H1 (cell line): ENCODE results near the gene GALNT17. TPM values are rescaled to one million over a fixed set of nuclear protein-coding genes. Genes with fewer than 3 reads are reported as not detected.

Experiments used
- CTCF ChIA-PET: fragments of 300-600 bp; sonication (Branson Sonifier 250); formaldehyde crosslinking; loops from one replicate; lab custom pipeline; 2021; ENCODE audit not compliant: partially characterized antibody; lab: Charles Lee
- POLR2A ChIA-PET: fragments of 300-600 bp; sonication (Branson Sonifier 250); formaldehyde crosslinking; loops from one replicate; lab custom pipeline; 2021; ENCODE audit warnings: inconsistent platforms; ENCODE audit not compliant: partially characterized antibody; lab: Charles Lee
- DNase-seq, 2 experiments: peaks; one replicate each; pipeline versions ENCODE4 v3.0.0 to v3.0.0-alpha.2; 2010 to 2022; ENCODE audit warnings: low spot score in 2 of 2, low read depth in 1 of 2, mixed read lengths in 1 of 2
- FAIRE-seq: peaks from 2 replicates; lab custom pipeline; 2011; peaks lifted over from hg19 to GRCh38; lab: Jason Lieb, UNC
- H2AFZ ChIP-seq: 2 replicates; pipeline ENCODE4 v1.8.1; 2012; ENCODE audit warnings: low read length, inconsistent platforms
- H2AK5ac ChIP-seq: 2 replicates; pipeline ENCODE4 v1.6.1; 2013; ENCODE audit warnings: low read depth, low read length
- H2BK120ac ChIP-seq: replicated peaks from 2 replicates; pipeline ENCODE3; 2013; ENCODE audit warnings: low read depth, low read length, inconsistent platforms
- H2BK12ac ChIP-seq: 2 replicates; pipeline ENCODE4 v1.6.1; 2013; ENCODE audit warnings: low read depth, low read length
- H2BK15ac ChIP-seq: 2 replicates; pipeline ENCODE4 v1.6.1; 2013; ENCODE audit warnings: low read length
- H2BK20ac ChIP-seq: 2 replicates; pipeline ENCODE4 v1.6.1; 2013; ENCODE audit warnings: low read length
- H2BK5ac ChIP-seq: 2 replicates; pipeline ENCODE4 v1.6.1; 2013; ENCODE audit warnings: low read depth, low read length
- H3K14ac ChIP-seq: 2 replicates; pipeline ENCODE4 v1.6.1; 2013; ENCODE audit warnings: inconsistent platforms; ENCODE audit not compliant: insufficient read length
- H3K18ac ChIP-seq: 2 replicates; pipeline ENCODE4 v1.6.1; 2013; ENCODE audit warnings: low read length; ENCODE audit errors: extremely low read depth
- H3K23ac ChIP-seq: 2 replicates; pipeline ENCODE4 v1.6.1; 2013; ENCODE audit warnings: inconsistent platforms; ENCODE audit not compliant: insufficient read length
- H3K23me2 ChIP-seq: 2 replicates; pipeline ENCODE4 v1.6.1; 2013; ENCODE audit warnings: low read depth, low read length
- H3K27ac ChIP-seq: 2 replicates; pipeline ENCODE4 v1.6.1; 2011; ENCODE audit warnings: low read depth, low read length, inconsistent platforms
- H3K27me3 ChIP-seq, 4 experiments: replicated peaks in 1 of 4; 1 replicate in 1 of 4; 2 replicates in 3 of 4; pipeline versions ENCODE4 v1.6.1 to v1.8.1; 2011 to 2013; ENCODE audit warnings: low read length in 3 of 4, mild to moderate bottlenecking in 3 of 4, inconsistent platforms in 2 of 4, mixed read lengths in 2 of 4, moderate library complexity in 1 of 4; ENCODE audit not compliant: control insufficient read depth in 3 of 4, insufficient read depth in 3 of 4; ENCODE audit errors: extremely low read depth in 1 of 4
- H3K36me3 ChIP-seq, 4 experiments: 2 replicates each; pipeline versions ENCODE4 v1.6.1 to v1.8.1; 2011 to 2013; ENCODE audit warnings: mild to moderate bottlenecking in 4 of 4, low read length in 3 of 4, moderate library complexity in 2 of 4, control low read depth in 1 of 4, inconsistent platforms in 1 of 4; ENCODE audit not compliant: insufficient read depth in 4 of 4, control insufficient read depth in 2 of 4
- H3K4ac ChIP-seq: replicated peaks from 2 replicates; pipeline ENCODE3; 2013; ENCODE audit warnings: low read length, low read depth, mixed read lengths, inconsistent platforms; ENCODE audit not compliant: insufficient read length
- H3K4me1 ChIP-seq, 4 experiments: replicated peaks in 1 of 4; 1 replicate in 1 of 4; 2 replicates in 3 of 4; pipeline versions ENCODE4 v1.6.1 to v1.8.1; 2011 to 2013; ENCODE audit warnings: low read length in 3 of 4, inconsistent platforms in 2 of 4, mixed read lengths in 1 of 4; ENCODE audit not compliant: insufficient read depth in 4 of 4, control insufficient read depth in 3 of 4
- H3K4me2 ChIP-seq, 2 experiments: 2 replicates each; pipeline versions ENCODE4 v1.6.1 to v1.8.1; 2011 to 2013; ENCODE audit warnings: low read depth in 2 of 2, low read length in 2 of 2, control low read depth in 1 of 2, inconsistent platforms in 1 of 2, mild to moderate bottlenecking in 1 of 2; ENCODE audit not compliant: insufficient read depth in 1 of 2
- H3K4me3 ChIP-seq, 4 experiments: fragments of 200-600, 300-600 bp in 1 of 4; sonication (generic), shearing (Covaris generic), sonication (Bioruptor Twin) in 1 of 4; 2 replicates each; pipeline versions ENCODE4 v1.5.1 to v1.8.1; 2011 to 2016; ENCODE audit warnings: low read length in 4 of 4, low read depth in 3 of 4, control low read depth in 2 of 4, inconsistent platforms in 2 of 4, mild to moderate bottlenecking in 2 of 4, mixed read lengths in 1 of 4, moderate library complexity in 1 of 4; ENCODE audit not compliant: insufficient read depth in 2 of 4; ENCODE audit errors: extremely low read depth in 1 of 4
- H3K56ac ChIP-seq: replicated peaks from 2 replicates; pipeline ENCODE3; 2013; ENCODE audit warnings: low read depth, mild to moderate bottlenecking, mixed read lengths, low read length, inconsistent platforms; ENCODE audit not compliant: insufficient read length
- H3K79me1 ChIP-seq: 2 replicates; pipeline ENCODE4 v1.6.1; 2013; ENCODE audit warnings: low read depth, low read length, control low read depth
- H3K79me2 ChIP-seq, 2 experiments: 2 replicates each; pipeline versions ENCODE4 v1.6.1 to v1.8.1; 2012 to 2013; ENCODE audit warnings: low read length in 2 of 2, mild to moderate bottlenecking in 2 of 2, inconsistent platforms in 1 of 2; ENCODE audit not compliant: insufficient read depth in 2 of 2, control insufficient read depth in 1 of 2
- H3K9ac ChIP-seq, 4 experiments: replicated peaks in 1 of 4; 1 replicate in 1 of 4; 2 replicates in 3 of 4; pipeline versions ENCODE4 v1.6.1 to v1.8.1; 2011 to 2013; ENCODE audit warnings: low read depth in 3 of 4, low read length in 3 of 4, control low read depth in 2 of 4, mild to moderate bottlenecking in 2 of 4, moderate library complexity in 2 of 4, inconsistent platforms in 1 of 4; ENCODE audit errors: extremely low read depth in 1 of 4
- H3K9me3 ChIP-seq, 2 experiments: 2 replicates each; pipeline versions ENCODE4 v1.6.1 to v1.8.1; 2012 to 2013; ENCODE audit warnings: mild to moderate bottlenecking in 2 of 2, moderate library complexity in 2 of 2, control low read depth in 1 of 2, inconsistent platforms in 1 of 2, low read depth in 1 of 2, low read length in 1 of 2, mixed read lengths in 1 of 2; ENCODE audit not compliant: insufficient read depth in 2 of 2
- H4K20me1 ChIP-seq, 2 experiments: replicated peaks in 1 of 2; 2 replicates each; pipeline versions ENCODE3 to v1.8.1; 2011 to 2013; ENCODE audit warnings: inconsistent platforms in 2 of 2, low read length in 2 of 2, mild to moderate bottlenecking in 1 of 2; ENCODE audit not compliant: insufficient read depth in 2 of 2, control insufficient read depth in 1 of 2
- H4K5ac ChIP-seq: 2 replicates; pipeline ENCODE4 v1.6.1; 2013; ENCODE audit warnings: low read length, low read depth, mixed read lengths, inconsistent platforms; ENCODE audit not compliant: insufficient read length
- H4K8ac ChIP-seq: 2 replicates; pipeline ENCODE4 v1.8.0; 2013; ENCODE audit warnings: mild to moderate bottlenecking, moderate library complexity, low read length, inconsistent platforms; ENCODE audit not compliant: insufficient read depth; ENCODE audit errors: extremely low read depth
- H4K91ac ChIP-seq: replicated peaks from 2 replicates; pipeline ENCODE3; 2013; ENCODE audit warnings: low read length, mixed read lengths, inconsistent platforms; ENCODE audit not compliant: insufficient read length
- JUN ChIP-seq: IDR thresholded peaks from 2 replicates; pipeline ENCODE4 v1.6.1; 2011; ENCODE audit warnings: low read depth, mild to moderate bottlenecking, improper control_type of control experiment, low read length
- JUND ChIP-seq: IDR thresholded peaks from 2 replicates; pipeline ENCODE4 v1.6.1; 2011; ENCODE audit warnings: mild to moderate bottlenecking, improper control_type of control experiment, low read length
- MAFK ChIP-seq: IDR thresholded peaks from 2 replicates; pipeline ENCODE4 v1.6.1; 2012; ENCODE audit warnings: low read depth, mild to moderate bottlenecking, improper control_type of control experiment, low read length
- WGBS, 2 experiments: shearing (Covaris generic) in 1 of 2; methylation state at CpG; one replicate each; pipeline versions ENCODE4 v1.1.6 to v1.1.7; 2013 to 2015; ENCODE audit warnings: low lambda C conversion rate in 2 of 2, mixed read lengths in 2 of 2, inconsistent platforms in 1 of 2, low coverage in 1 of 2, missing lambda C conversion rate in 1 of 2; ENCODE audit not compliant: insufficient replicate concordance in 2 of 2, insufficient coverage in 1 of 2, insufficient read length in 1 of 2; ENCODE audit errors: extremely low coverage in 1 of 2, missing lambda C conversion rate in 1 of 2; 5-methylcytosine and 5-hydroxymethylcytosine counted together
- polyA plus RNA-seq, 7 experiments: library from polyadenylated mRNA; depleted of rRNA in 3 of 7; stranded (reverse) in 5 of 7; unstranded in 2 of 7; fragments of >200 nt in 5 of 7; fragments of 200-250 nt in 2 of 7; gene quantifications; 1 replicate in 5 of 7; 2 replicates in 1 of 7; 4 replicates in 1 of 7; pipeline versions ENCODE4 v1.2.1 to v1.2.3, GENCODE V29; 2011 to 2013; ENCODE audit warnings: missing spikeins in 2 of 7, mixed read lengths in 2 of 7
- total RNA-seq: library from RNA; stranded (reverse); fragmentation: NEBNext Ultra II Directional; extraction: Animal tissue kit (Norgen Biotek cat#: 25700); gene quantifications from 2 replicates; pipeline ENCODE4 v1.2.1, GENCODE V29; 2021

GALNT17 gene
- total and polyA plus RNA-seq, 2 of the 8 experiments (the other 6 are each of a cell fraction or from before 2014, with no cell fraction given) = 37.7 to 47.0 TPM

GRCh38 chr7:71633551-71634008 is 501.6 kb downstream of the GALNT17 start:
- H3K27ac ChIP-seq = peak overlapping the region; percentile 7
- peak; percentile 89 for FAIRE-seq
- no peak overlapping the region for H3K9ac ChIP-seq

More at GRCh38 chr7:71633551-71634008, 501.6 kb downstream of the GALNT17 start:
- Histone ChIP-seq H4K91ac (peak overlapping the region; percentile 31), H3K9me3 (no peaks in the 10 kb centered on the region), H2AK5ac (no peak overlapping the region), H4K8ac (no peak overlapping the region), H3K56ac (no peak overlapping the region), H3K4me2 (no peak overlapping the region), H4K20me1 (no peaks in the 10 kb centered on the region), H3K14ac (no peak overlapping the region), H3K79me2 (no peaks in the 10 kb centered on the region), H3K23me2 (no peaks in the 10 kb centered on the region), H3K4ac (no peak overlapping the region), H2BK15ac (no peak overlapping the region), H2BK20ac (0 out of 2 replicates have a peak overlapping the region, but pooled peaks have one; percentile 25), H2BK120ac (no peak overlapping the region), H3K4me3 (no peak overlapping the region), H2BK5ac (0 out of 2 replicates have a peak overlapping the region, but pooled peaks have one; percentile 47), H3K27me3 (no peaks in the 10 kb centered on the region), H3K18ac (peak overlapping the region; percentile 64; the same call in 1 of the 2 replicates), H4K5ac (no peak overlapping the region), H2BK12ac (peak overlapping the region; percentile 80; the same call in 1 of the 2 replicates), H3K36me3 (no peaks in the 10 kb centered on the region), H3K23ac (no peak overlapping the region), H2AFZ (no peak overlapping the region), H3K79me1 (no peaks in the 10 kb centered on the region), H3K4me1 (peaks cover 2 to 13% (median 8%) of the 10 kb centered on the region in 4 experiments)
- POLR2A ChIA-PET = interaction anchor here (1.3 kb wide), 1 partner anchor 16 kb away, joined by 3 read pairs; no protein-coding TSS in a partner anchor
- WGBS, 2 experiments = 39% methylated on average over 6 of the region's 6 CpGs; no CpG with 5 or more reads in 1 of the 2 experiments
- TF ChIP-seq JUND = peak; percentile 91
- TF ChIP-seq MAFK = no peak
- TF ChIP-seq JUN = peak; percentile 57; the same call in 1 of the 2 replicates
- DNase-seq = peak in 1 of 2 experiments; percentile 50
- CTCF ChIA-PET = no interaction called here
